Measurements from ENCODE around the gene FBXO11. TPM values are rescaled to one million over a fixed set of nuclear protein-coding genes. Genes with fewer than 3 reads are reported as not detected.
A peak's percentile ranks its signal among the peaks of the same experiment; 100 is the strongest.

FBXO11 gene
- 75.0 TPM for total RNA-seq
- long read RNA-seq, full-length matches to known transcripts = 27 of 73 reads
- long read RNA-seq, partial matches to known transcripts = 9 of 73 reads
- long read RNA-seq, other reads (novel, unspliced or antisense) = 37 of 73 reads

DNA sequence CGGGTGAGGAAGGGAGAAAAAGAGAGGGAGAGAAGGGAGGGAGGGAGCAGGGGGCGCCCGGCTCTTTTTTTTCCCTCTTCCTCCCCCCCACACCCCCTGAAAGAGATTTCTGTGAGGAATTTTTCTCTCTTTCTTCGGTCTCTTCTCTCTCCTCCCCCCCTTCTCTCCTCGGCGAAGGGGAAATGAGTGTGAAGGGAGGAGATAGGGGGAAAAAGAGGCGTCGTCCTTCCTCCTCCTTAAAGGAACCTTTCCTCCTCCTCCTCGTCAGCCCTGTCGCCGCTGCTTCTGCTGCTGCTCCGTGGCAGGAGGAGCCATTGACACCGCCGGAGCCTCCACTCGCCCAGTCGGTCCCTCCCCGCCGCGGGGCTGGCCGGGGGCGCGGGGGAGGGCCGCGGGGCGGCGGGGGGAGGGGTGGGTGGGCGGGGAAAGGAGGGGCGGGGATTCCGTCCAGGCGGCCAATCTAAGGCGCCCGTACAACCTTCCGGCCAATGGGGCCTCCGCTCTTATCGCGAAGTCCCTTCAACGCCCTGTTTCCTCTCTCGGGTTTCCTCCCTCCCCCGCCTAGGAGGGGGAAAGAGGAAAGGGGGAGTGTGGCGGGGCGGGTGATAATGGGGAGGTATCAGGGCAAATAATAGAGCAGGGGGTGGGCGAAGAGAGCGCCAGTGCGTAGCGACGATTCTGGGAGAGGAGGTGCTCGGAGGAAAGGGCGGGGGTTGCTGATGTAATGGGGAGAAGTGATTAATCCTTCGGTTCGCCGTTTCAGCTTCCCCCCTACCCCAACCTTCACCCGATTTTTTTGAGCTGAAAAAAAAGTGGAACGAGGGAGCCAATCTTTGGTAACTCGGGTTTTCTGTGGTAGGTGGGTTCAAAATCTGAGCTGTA lies at the start of gene FBXO11:
TSS of gene FBXO11 (minus strand) at position 342 of the 882 bp plus-strand sequence. CDS start 778 bp downstream, outside the sequence.
- Histone ChIP-seq H3K36me3 (no peaks in the 10 kb centered on the region), H3K4me3 (peak within 1 kb of the TSS; percentile 76), H3K27me3 (ENCODE audit: low read depth) (no peaks in the 10 kb centered on the region), H3K4me1 (peaks cover 23% of the 10 kb centered on the region), H3K9me3 (no peaks in the 10 kb centered on the region), H3K27ac (peak within 1 kb of the TSS; percentile 97)
- ATAC-seq = peak; percentile 94 to 97
- TF ChIP-seq CTCF (IDR thresholded peaks at IDR 0.05) = peak; percentile 64
- peak; percentile 96 for DNase-seq
- intact Hi-C loops (cut with DNase I) = no loop called here

DNA sequence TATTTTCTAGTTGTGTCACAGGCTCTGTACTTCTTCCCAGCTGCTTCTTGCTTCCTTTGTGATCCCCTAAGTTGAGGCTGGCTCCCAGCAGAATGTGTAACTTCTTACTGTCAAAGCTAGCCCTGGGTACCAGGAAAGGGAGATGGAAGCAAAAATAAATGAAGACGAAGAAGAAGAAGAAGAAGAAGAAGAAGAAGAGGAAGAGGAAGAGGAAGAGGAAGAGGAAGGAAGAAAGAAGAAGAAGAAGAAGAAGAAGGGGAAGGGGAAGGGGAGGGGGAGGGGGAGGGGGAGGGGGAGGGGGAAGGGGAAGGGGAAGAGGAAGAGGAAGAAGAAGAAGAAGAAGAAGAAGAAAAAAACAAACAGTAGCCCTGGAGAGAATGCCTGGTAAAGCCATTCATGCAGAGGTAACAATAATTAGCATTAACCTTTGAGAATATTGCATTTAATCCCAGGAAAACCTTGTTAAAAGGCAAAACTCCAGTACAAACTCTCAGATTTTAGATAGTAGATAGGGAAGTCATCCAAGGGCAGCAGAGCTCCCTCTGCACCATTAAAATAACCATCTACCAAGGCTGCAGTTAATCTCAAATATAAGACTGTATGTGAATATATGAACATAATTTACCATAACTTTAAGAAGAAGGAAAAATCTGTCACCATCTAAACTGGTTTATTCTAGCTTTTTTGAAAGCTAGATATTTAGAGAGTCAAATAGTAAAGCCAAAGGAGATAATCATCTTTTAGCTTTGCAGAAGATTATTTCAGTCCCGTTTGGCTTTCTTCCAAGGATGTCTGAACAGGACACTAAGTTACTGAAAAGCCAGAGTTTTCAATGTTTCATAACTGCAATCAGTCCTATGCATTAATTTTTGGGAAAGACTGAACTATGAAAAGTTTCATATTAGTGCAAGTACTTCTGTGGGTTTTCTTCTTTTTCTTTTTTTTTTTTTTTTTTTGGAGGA lies 44.3 kb upstream of the FBXO11 start:
- Histone ChIP-seq H3K9me3 (no peaks in the 10 kb centered on the region), H3K4me1 (no peaks in the 10 kb centered on the region), H3K27ac (no peak overlapping the region), H3K4me3 (no peak overlapping the region), H3K27me3 (ENCODE audit: low read depth) (no peaks in the 10 kb centered on the region), H3K36me3 (no peaks in the 10 kb centered on the region)
- TF ChIP-seq CTCF (IDR thresholded peaks at IDR 0.05) = no peak
- intact Hi-C loops (cut with DNase I) = no loop called here
- ATAC-seq (no peak), DNase-seq (no peak)

DNA sequence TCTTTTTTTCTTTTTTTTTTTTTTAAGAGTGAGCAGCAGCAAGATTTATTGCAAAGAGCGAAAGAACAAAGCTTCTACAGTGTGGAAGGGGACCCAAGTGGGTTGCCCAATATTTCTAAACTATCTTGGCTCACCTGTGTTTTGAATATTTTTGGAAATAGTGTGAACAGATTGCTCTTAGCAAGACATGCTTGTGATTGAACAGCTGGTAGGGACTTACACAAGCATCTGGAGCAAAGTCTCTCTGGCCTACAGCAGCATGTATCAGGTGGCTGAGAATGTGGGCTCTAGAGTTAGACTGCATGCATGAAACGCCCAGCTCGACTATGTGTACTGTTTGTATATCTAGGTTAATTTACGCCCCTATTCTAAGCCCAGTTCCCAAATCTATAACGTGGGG lies 40.3 kb upstream of the FBXO11 start:
- ATAC-seq = no peak

GRCh38 chr2:47945046-47945781 lies 38.9 kb upstream of the FBXO11 start:
- no peak for TF ChIP-seq CTCF (IDR thresholded peaks at IDR 0.05)
- H3K36me3 ChIP-seq = no peaks in the 10 kb centered on the region
- no peaks in the 10 kb centered on the region for H3K9me3 ChIP-seq
- intact Hi-C loops (cut with DNase I) = no loop called here
- H3K4me3 ChIP-seq = no peak overlapping the region
- no peaks in the 10 kb centered on the region for H3K27me3 ChIP-seq (ENCODE audit: low read depth)
- ATAC-seq (no peak), DNase-seq (no peak)
- no peaks in the 10 kb centered on the region for H3K4me1 ChIP-seq
- no peak overlapping the region for H3K27ac ChIP-seq

More for the DNA sequence above, 40.3 kb upstream of the FBXO11 start:
- no peaks in the 10 kb centered on the region for H3K27me3 ChIP-seq (ENCODE audit: low read depth)
- no peaks in the 10 kb centered on the region for H3K36me3 ChIP-seq
- no peak overlapping the region for H3K4me3 ChIP-seq
- H3K27ac ChIP-seq = no peak overlapping the region
- no peak for TF ChIP-seq CTCF (IDR thresholded peaks at IDR 0.05)
- DNase-seq = no peak
- no peaks in the 10 kb centered on the region for H3K4me1 ChIP-seq
- intact Hi-C loops (cut with DNase I) = no loop called here
- no peaks in the 10 kb centered on the region for H3K9me3 ChIP-seq

- TF ChIP-seq CTCF (IDR thresholded peaks at IDR 0.05) = no peak
- DNase-seq = no peak
- intact Hi-C loops (cut with DNase I) = no loop called here
These were observed 35.6 kb upstream of the FBXO11 start for GRCh38 chr2:47941936-47942335.

More at GRCh38 chr2:47941936-47942335, 35.6 kb upstream of the FBXO11 start:
- H3K4me1 ChIP-seq = no peaks in the 10 kb centered on the region
- H3K27ac ChIP-seq = no peak overlapping the region
- no peak for ATAC-seq
- no peak overlapping the region for H3K4me3 ChIP-seq
- H3K27me3 ChIP-seq (ENCODE audit: low read depth) = no peaks in the 10 kb centered on the region
- no peaks in the 10 kb centered on the region for H3K36me3 ChIP-seq
- no peaks in the 10 kb centered on the region for H3K9me3 ChIP-seq

Data from lower lobe of right lung (tissue), 2 donors.